NCI-H128 (cell line): ENCODE measurements around the gene KCNE4.
"Not testable (repeated sequence)": the region's sequence is repeated elsewhere in the genome, so short reads cannot be mapped to it uniquely, and the experiment has no call there.

ENCODE experiments used
- DNase-seq: peaks from one replicate; lab custom pipeline; 2025; ENCODE audit not compliant: unreplicated experiment; lab: John Stamatoyannopoulos, UW

KCNE4 gene

DNA sequence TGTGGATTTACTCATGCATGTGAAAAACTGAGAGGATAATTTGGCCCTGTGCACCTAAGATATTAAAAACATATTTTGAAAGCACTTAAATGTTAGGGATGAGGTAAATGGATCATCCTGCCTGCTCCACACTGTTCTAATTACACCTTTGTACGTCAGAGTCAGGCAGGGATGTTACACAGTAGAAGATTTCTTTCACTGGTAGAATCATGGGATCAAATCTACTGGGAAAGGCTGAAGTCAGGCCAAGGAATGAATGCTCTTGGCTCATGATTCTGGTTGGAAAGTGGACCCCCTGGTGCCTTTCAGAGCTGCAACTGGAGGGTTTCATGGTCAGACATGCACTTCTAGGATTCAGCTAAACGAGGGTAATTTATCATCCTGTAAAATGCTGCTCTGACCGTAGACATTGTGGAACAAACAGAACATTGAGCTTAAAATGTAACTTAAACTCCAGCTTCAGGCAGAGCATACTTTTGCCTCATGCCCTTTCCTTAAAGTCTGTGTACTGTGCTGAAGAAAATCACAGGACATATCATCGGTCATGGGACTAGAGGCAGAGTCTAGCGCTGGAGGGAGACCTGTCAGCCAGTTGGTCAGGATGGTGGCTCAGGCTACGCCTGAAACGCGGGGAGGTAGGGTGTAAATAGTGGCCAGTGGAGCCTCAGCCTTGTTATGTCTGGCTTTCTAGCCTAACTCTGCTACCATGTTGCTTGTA is 4.9 kb downstream of the KCNE4 start:
- no peak for DNase-seq

DNA sequence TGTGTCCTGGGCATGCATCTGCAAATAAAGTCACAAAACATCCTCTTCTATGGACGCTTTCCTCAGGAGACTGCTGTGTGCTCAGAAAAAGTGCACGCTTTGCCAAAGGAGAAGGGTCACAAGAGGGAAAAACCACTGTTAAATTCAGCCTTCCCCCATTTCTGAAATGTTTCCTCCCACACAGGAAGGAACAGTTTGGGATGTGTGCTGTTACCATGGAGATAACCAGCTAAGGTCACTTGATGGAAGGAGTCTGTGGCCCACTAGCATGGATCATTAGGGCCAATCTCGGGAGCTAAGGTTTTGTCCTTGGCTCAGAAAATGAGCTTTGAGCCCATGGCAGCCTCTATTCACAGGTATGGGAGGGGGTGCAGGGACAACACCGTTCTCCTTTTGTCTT is 5.6 kb downstream of the KCNE4 start:
- no peak for DNase-seq

DNA sequence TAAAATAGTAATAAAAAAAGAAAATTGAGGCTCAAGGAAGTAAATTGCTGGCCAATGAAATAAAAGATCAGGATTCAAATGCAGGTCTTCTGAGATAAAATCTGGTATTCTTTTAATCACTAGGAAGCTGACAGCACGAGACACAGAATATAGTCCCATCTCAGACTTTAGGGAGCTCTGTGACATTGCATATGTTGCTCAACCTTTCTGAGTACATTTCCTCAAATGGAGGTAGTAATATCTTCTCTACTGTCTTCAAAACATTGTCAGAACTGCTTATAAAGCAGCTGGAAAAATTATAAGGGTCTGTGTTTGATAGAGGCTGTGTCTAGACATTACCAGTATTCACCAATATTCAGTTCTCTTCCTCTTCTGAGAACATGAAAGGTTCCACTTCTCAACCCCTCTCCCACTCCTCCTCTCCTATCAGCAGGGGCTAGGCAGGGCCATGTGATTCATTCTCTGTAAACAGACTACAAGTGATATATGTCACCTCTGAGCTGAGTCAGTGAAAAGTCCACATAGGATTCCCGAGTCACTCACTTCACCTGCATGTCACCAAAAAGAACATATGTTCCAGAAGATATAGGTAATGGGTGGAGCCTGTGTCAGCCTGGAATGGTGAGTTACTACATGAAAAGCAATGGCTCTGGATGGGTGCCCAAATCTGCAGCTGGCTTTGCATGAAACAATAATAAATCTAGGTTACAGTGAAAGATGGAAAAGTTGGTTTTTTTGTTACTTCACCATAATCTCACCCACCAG is 7.1 kb downstream of the KCNE4 start:
- DNase-seq, result no peak

GRCh38 chr2:223060201-223060825 is 8.3 kb downstream of the KCNE4 start:
- no peak for DNase-seq

- no peak for DNase-seq
These were observed 10.4 kb downstream of the KCNE4 start for GRCh38 chr2:223062396-223062795.

- no peak for DNase-seq
These were observed 13.1 kb downstream of the KCNE4 start for GRCh38 chr2:223065107-223065506.

GRCh38 chr2:223066721-223067120 is 14.7 kb downstream of the KCNE4 start:
- DNase-seq, result no peak

DNA sequence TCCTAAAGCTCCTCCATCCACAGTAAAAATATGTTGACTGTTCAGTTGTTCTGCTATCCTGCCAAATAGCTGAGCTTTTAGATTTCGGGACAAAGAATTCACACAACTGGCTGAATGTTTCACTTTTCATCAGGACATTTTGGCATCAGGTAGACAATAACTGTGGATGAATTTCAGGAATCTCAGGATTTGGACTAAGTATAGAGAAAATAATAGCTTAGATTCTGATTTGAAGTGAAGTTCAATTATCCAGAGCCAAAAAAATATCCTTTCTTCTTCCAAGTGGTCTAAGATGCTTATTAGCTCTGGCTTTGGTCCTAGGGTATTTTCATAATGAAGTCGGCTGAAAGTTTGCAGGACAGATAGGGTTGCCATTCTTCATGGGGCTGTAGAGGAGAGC is 16.1 kb downstream of the KCNE4 start:
- no peak for DNase-seq

DNA sequence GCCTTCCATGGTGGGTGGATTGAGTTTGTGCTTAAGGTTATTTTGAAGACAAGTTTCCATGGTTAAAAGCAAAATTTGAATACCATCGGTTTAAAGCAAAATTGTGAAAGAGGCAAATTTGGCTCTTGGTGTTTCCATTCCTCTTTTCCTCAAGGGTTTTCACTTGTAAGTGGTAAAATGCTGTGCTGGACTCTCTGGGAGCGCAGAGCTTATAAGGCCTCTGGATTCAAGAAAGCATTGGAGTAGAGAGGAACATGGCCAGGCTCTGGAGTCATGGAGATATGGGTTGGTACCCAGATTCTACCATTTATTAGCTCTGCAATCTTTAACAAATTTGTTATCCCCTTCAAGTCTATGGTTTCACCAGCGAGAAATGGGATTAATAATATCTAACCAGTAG is 17.5 kb downstream of the KCNE4 start:
- DNase-seq, result no peak

GRCh38 chr2:223069988-223070387 is 18.0 kb downstream of the KCNE4 start:
- no peak for DNase-seq

- no peak for DNase-seq
These were observed 19.1 kb downstream of the KCNE4 start for GRCh38 chr2:223071139-223071538.

GRCh38 chr2:223072826-223073225 is 20.8 kb downstream of the KCNE4 start:
- DNase-seq, result no peak

DNA sequence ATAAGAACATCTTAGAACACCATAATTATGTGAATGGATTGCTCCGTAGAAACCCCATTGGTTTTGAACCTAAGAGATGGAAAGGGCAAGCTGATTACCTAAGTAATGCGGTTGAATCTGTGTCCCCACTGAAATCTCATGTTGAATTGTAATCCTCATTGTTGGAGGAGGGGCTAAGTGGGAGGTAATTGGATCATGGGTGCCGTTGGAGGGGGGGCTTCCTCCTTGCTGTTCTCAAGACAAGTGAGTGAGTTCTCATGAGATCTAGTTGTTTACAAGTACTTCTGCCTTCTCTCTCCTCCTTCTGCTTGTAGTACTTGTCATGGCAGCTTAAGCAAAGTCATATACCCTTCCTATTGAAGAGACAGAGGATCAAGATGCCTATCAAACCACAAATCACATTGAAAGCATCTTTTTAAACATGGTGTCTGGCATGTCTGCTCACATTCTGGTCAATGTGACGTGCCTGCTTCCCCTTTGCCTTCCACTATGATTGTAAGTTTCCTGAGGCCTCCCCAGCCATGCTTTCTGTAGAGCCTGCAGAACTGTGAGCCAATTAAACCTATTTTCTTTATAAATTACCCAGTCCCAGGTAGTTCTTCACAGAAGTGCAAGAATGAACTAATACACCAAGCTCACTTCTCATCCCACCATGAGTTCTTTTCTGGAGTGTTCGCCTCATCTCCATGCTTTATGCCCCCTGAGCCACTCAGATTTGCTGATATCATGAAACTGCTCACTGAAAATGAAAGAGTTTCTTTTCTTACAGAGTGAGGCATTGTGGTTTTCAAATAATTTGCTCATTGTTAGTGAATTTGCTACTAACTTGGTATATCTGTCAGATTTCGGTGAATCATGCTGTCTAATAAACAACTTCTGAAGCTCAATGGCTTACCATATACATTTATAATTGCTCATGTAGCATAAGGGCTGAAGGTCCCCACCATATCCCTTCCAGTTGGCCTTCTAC is 23.6 kb downstream of the KCNE4 start:
- no peak for DNase-seq

- no peak for DNase-seq
These were observed 24.6 kb downstream of the KCNE4 start for GRCh38 chr2:223076573-223076972.

DNA sequence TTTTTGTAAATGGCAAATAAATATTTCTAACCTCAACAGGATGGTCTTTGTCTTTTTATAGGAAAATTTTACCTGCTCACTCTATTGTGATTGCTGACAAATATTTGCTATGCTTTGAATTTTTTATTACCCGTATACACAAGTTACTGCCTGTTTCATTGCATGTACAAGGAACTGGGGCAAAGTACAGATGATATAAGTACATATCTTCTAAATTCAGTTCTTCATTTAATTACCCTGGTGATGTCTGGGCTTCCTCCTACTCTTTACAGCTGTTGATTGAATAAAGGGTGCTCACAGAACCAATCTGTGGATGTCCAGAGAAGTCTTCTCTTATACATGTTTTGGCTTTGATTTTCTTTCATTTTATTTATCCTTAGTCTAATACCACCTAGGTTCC is 26.5 kb downstream of the KCNE4 start:
- no peak for DNase-seq

GRCh38 chr2:223079378-223079777 is 27.4 kb downstream of the KCNE4 start:
- DNase-seq, result no peak

DNA sequence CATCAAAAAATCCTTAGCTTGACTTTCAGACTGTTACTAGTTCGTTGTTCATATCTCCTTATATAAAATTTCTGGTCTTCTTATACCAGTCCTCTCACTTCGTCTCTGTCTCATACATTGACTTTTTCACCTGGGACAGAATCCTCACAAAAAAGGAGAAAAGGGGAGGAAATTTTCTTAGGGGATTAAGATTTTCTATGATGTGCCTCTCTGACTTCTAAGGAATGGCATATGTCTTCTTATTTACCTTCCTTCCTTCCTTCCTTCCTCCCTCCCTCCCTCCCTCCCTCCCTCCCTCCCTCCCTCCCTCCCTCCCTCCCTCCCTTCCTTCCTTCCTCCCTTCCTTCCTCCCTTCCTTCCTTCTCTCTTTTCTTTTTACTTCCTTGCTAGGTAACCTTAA is 27.9 kb downstream of the KCNE4 start:
- DNase-seq, result no peak

DNA sequence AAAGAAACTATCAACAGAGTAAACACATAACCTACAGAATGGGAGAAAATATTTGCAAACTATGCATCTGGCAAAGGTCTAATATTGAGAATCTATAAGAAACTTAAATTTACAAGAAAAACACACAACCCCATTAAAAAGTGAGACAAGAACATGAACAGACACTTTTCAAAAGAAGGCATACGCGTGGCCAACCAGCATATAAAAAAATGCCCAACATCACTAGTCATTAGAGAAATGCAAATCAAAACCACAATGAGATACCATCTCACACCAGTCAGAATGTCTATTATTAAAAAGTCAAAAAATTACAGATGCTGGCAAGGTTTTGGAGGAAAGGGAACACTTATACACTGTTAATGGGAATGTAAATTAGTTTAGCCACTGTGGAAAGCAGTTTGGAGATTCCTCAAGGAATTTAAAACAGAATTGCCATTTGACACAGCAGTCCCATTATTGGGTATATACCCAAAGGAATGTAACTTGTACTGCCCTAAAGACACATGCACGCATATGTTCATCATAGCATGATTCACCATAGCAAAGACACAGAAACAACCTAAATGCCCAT is 28.9 kb downstream of the KCNE4 start:
- not testable (repeated sequence) for DNase-seq

GRCh38 chr2:223081789-223082188 is 29.8 kb downstream of the KCNE4 start:
- DNase-seq, result no peak

GRCh38 chr2:223082706-223083105 is 30.7 kb downstream of the KCNE4 start:
- DNase-seq, result no peak
